GM21619 (cell line): ENCODE measurements around the gene WDR5.
"Not testable (repeated sequence)": the region's sequence is repeated elsewhere in the genome, so short reads cannot be mapped to it uniquely, and the experiment has no call there.

ENCODE experiments used
- ATAC-seq: cut with Tn5 transposase; IDR thresholded peaks from one replicate; pipeline ENCODE4 v1.9.1; 2021; ENCODE audit not compliant: unreplicated experiment

Gene WDR5

DNA sequence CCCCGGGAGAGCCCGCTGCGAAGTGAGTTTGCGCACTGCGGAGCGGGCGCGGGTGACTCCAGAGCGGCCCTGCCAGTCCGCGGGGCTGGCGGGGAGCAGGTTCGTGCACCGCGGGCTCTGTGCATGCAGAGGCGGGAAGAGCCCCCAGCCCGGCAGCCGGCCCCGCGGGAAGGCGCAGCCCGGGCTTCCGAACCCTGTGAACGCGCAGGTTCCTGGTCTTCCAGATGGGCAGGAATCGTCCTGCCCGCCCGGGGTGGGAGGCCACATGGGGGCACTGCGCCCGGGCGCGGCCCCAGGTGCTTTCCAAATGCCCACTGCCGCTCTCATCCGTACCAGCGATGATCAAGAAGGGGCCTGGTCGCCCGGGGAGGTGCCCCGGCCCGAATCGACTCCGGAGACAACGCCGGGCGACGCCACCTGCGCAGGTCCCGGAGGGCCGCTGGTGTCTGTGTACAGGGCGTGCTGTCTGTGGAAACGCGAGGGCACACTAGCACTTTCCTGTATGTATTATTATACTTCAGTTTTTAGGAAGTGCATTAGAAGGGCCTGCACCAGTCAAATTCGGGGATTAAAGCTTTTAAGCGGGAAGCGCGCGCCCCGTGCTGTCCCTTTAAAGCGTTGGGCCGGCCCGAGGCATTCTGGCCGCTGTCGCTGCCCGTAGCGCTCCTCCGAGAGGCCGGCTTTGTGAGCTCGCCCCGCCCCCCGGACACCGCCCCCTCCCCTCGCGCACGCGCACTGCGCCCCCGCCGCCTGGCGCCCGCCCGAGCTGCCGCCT, at the start of gene WDR5:
Gene WDR5 (plus strand): TSS at position 740 of the 775 bp plus-strand sequence. CDS start 3,796 bp downstream, outside the sequence.
- ATAC-seq, result peak; percentile 53

DNA sequence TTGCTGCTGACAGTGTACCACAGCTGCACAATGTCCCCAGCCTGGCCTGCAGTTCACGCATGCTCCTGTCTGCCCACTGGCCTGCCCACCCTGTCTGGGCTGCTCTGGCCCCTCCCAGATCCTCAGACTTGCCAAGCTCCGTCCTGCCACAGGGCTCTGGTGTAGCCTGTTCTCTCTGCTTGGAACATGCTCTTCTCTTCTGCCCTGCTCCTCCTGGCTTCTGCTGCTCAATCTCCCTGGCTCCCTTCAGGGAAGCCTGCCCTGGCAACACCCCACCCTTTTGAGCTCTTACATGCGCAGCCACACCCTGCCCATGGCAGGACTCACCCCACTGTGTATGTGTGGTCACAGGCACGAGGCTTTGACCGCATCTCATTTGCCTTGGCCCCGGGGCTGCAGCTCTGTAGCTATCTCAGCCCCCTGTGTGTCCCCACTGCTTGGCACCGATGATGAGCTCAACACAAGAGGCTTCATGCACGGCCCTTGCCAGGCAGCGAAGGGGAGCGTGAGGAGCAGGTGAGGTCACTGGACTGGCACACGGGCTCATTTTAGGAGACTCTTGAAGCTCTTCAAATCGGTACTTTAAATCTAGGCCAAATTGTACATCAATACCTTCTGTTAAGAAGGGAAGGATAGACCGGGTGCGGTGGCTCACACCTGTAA, 47.7 kb upstream of the WDR5 start:
- no peak for ATAC-seq

- ATAC-seq, result no peak
Measured at GRCh38 chr9:134089972-134090371, 45.9 kb upstream of the WDR5 start.

DNA sequence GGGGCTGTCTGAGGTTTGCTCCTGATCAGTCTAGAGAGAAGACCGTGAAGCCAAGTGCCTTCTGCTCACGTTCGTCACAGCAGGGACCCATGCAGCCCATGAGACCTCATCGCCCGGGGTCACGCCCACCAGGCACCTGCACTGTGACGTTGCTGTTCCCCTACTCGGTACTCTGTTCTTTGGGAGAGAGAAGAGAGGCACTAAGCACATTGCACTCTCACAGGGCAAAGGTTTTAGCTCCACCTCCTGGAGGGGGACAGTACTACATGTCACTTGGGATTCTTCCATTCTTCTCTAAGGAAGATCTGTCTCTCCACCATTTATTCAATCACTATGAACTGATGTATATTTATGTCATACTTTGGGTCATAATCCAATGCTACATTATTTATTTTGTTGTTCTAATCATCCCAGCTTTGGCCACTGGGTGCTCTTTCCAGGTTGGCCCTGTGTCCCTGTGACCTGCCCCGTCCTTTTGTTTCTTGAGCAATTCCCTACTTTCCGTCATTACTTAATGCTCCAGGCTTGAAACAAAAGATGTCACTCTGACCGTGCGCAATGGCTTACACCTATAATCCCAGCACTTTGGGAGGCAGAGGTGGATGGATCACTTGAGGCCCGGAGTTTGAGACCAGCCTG, 36.6 kb upstream of the WDR5 start:
- ATAC-seq, result no peak

DNA sequence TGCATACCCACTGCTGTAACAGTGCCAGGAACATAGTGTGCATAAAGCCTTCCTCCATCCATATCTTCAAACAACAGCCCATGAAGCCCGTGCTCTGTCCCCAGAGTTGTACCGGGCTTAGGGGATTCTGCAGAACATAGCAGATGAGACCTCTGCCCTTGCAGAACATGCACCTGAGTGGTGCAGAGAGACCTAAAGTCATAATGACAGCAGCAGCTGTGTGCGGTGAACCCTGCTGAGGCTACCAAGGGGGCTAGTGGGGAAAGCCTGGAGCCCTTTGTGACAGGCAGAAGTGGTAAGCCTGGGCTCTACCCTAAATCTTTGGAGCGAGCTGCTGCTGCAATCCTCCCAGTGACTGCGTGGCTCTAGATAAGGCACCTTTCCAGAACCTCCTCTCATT, 35.8 kb upstream of the WDR5 start:
- ATAC-seq, result no peak

GRCh38 chr9:134101133-134101532, 34.7 kb upstream of the WDR5 start:
- not testable (repeated sequence) for ATAC-seq

DNA sequence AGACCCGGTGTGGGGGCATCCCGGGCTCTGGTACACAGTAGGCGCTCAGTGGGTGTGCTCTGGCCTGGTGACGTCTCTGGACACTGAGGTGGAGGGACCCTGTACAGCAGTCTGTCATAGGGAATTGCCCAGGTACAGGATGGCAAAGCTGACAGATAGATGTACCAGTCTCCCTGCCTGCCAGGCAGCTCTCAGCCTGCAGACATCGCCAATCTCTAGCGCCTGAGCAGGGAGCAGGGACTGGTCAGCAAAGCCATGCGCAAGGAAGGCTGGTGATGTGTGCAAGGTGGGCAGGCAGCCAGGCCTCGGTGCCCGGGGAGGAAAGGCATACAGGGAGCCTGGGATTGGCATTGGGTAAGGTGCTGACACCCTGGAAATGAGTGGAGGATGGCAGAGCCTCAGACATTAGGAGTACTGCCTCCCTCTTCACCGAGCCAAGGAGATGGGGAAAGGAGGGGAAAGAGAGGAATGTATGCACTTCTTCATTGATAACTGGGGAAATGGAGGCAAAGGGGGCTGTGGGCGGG, 34.2 kb upstream of the WDR5 start:
- ATAC-seq, result no peak

GRCh38 chr9:134103391-134103998, 32.4 kb upstream of the WDR5 start:
- ATAC-seq, result no peak

DNA sequence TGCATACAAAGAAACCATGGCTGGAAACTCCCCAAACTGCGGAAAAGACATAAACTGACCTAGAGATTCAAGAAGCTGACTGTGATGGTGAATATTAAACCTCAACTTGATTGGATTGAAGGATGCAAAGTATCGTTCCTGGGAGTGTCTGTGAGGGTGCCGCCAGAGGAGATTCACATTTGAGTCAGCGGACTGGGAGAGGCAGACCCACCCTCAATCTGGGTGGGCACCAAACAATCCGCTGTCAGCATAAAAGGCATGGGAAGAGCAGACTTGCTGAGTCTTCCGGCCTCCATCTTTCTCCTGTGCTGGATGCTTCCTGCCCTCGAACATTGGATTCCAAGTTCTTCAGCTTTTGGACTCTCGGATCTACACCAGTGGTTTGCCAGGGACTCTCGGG, 24.8 kb upstream of the WDR5 start:
- no peak for ATAC-seq

DNA sequence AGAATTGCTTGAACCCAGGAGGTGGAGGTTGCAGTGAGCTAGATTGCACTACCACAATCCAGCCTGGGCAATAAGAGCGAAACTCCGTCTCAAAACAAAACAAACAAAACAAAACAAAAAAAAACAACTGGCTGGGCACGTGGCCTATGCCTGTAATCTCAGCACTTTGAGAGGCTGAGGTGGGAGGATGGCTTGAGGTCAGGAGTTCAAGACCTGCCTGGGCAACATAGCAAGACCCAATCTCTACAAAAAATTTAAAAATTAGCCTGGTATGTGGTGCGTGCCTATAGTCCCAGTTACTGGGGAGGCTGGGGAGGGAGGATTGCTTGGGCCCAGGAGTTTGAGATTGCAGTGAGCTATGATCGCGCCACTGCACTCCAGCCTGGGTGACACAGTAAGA, 23.3 kb upstream of the WDR5 start:
- no peak for ATAC-seq

- ATAC-seq, result not testable (repeated sequence)
Measured at GRCh38 chr9:134118972-134119371, 16.9 kb upstream of the WDR5 start.

- no peak for ATAC-seq
Measured at GRCh38 chr9:134123764-134124128, 12.1 kb upstream of the WDR5 start.

GRCh38 chr9:134125413-134126095, 10.3 kb upstream of the WDR5 start:
- no peak for ATAC-seq

- ATAC-seq, result no peak
Measured at GRCh38 chr9:134126373-134126772, 9.5 kb upstream of the WDR5 start.

DNA sequence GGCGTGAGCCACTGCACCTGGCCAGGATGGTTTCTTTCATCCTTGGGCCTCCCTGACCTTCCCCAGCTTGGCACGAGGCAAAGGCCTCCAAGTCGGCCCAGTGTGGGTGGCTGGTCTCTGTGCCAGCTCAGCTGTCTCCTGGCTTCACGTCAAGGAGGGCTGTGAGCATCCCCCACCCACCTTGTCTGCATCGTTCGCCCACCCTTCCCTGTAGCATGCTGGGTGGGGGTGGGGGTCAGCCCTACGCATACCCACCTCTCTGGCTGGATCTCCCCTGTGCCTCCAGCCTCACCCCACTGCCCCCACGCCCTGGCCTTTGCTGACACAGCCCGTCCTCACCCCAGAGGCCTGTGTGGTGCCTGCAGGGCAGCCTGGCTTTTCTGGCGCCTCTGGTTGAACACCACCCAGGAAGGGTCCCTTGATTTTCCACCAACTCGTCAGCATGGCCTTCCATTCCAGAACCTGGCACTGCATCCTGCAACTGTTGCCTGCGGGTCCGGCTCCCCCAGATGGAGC, 8.8 kb upstream of the WDR5 start:
- no peak for ATAC-seq

GRCh38 chr9:134127616-134128015, 8.3 kb upstream of the WDR5 start:
- ATAC-seq, result no peak

DNA sequence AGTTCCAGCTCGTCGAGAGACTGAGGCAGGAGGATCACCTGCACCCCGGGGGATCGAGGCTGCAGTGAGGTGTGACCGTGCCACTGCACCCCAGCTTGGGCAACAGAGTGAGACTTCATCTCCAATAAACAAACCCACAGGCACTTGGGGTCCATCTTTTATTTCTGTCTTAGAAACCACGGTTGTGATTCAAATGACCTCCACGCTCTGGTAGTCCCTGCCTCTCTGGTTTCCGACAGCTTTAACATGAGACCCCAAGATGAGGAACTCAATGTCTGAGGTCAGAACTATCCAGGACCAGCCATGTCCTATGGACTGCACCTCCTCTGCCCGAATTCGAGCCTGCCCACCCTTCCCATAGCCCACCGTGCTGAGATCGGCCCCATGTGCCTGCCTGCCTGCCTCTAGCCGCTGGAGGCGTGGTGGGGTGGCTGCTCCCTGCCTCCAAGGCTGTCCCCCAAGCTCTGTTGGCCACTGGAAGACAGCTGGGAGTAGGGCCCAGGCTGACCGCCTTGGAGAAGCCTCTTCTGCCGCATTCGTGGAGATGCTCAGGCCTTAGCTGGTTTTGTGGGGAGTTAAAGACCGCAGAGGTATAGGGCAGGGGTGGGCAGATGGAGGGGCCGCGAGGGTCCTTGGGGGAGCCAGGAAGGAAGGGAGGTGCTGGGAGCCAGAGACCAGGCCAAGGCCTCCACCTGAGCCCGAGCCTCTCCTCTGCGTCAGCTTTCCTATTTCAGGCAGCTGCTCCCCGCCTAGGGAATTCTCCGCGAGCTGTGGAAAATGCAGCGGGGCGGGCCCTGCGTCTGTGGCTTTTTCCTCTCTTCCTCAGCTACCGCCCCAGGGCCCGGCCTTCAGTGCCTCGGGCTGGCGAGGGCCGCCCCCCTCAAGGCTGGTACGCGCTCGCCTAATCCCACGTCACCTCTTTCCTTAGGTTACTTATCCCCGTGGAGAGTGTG, 6.9 kb upstream of the WDR5 start:
- ATAC-seq, result no peak

DNA sequence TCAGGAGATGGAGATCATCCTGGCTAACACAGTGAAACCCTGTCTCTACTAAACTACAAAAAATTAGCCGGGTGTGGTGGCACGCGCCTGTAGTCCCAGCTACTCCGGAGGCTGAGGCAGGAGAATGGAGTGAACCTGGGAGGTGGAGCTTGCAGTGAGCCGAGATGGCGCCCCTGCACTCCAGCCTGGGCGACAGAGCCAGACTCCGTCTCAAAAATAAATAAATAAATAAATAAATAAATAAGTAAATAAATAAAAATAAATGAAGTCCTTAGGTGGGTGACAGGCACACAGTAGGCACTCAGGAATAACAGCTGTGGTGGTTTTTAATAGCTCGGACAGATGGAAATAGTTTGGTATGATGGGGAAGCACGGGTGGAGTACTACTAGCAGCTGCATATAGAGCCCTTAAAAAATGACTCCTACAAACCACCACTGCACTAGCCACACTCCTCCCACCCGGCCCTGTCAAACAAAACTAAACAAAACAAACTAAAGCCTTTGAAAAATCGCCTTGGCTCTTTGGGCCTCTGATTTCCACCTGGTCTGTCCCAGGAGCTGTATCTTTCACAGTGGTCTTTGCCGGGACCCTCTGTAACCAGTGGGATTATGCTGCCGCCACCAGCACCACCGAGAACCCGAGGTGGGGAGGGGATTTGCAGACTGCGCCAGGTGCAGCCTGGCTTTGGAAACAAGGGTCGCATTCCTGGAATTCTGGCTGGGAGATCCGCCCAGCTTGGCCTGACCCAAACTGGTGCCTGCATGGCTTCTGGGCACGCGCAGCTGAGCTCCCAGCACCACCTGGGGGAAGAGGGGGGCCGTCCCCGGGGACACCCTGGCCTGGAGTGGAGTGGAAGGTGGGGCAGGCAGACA, 5.1 kb upstream of the WDR5 start:
- no peak for ATAC-seq
